ENCODE measurements around the gene PELI2.

Gene PELI2

DNA sequence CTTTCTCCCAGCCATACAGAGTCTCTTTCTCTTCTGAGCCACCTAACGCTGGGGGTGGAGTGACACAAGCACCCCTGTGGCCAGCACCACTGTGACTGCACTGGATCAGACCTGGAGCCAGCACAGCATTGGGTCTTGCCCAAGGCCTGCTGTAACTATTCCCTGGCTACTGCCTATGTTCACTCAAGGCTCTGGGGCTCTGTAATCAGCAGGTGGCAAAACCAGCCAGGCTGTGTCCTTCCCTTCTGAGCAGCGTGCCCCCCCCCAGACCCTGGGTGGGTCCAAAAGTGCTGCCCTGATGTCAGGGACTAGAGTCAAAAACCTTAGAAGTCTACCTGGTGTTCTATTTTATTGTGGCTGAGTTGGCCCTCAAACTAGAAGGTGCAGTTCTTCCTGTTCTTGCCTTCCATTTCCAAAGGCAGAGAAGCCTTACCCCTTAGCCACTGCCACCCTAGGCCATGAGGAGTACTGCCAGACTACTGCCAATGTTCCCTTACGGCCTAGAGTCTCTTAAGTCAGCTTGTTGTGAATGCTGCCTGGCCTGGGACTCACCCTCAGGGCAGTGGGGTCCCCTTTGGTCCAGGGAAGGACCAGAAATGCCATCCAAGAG lies 49.9 kb downstream of the PELI2 start:
- H3K27me3 ChIP-seq (ENCODE audit: control insufficient read depth in 2 of 2, insufficient read depth in 2 of 2, low read length in 2 of 2): no peaks in the 10 kb centered on the region
- H3K4me3 ChIP-seq (ENCODE audit: low read length in 2 of 2): no peak overlapping the region
- peaks cover 0 to 5% of the 10 kb centered on the region in 2 donors for H3K4me1 ChIP-seq (ENCODE audit: control insufficient read depth in 2 of 2, insufficient read depth in 2 of 2, low read length in 2 of 2)
- H3K36me3 ChIP-seq (ENCODE audit: control insufficient read depth in 2 of 2, insufficient read depth in 2 of 2, low read length in 2 of 2): no peaks in the 10 kb centered on the region
- no peak overlapping the region for H3K27ac ChIP-seq (ENCODE audit: low read depth in 2 of 2, low read length in 2 of 2)
- H3K9me3 ChIP-seq (ENCODE audit: control insufficient read depth in 2 of 2, low read length in 2 of 2): peaks cover 0 to 1% of the 10 kb centered on the region in 2 donors
- no peak overlapping the region for H3K9ac ChIP-seq (ENCODE audit: low read depth in 1 of 2, low read length in 2 of 2)

DNA sequence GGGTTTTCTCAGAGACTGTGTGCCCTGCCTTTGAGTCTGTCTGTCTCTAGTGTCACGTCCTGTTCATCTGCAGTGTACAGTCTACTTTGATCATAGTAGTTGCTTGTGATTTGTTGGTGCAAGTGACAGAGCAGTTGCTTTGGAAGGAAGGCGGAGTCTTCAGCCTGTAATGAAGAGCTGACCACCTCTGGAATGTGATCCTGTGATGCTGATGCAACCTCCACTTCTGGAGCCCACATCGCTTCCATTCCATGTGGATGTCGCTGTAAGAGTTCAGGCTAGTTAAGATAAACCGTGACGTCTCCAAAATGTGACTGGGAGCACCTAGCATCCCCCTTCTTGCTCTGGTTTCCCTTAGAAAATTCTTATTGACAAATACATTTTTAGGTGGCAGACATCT lies 51.8 kb downstream of the PELI2 start:
- Histone ChIP-seq H3K36me3 (ENCODE audit: control insufficient read depth in 2 of 2, insufficient read depth in 2 of 2, low read length in 2 of 2) (no peaks in the 10 kb centered on the region), H3K4me1 (ENCODE audit: control insufficient read depth in 2 of 2, insufficient read depth in 2 of 2, low read length in 2 of 2) (peaks cover 0 to 5% of the 10 kb centered on the region in 2 donors), H3K27ac (ENCODE audit: low read depth in 2 of 2, low read length in 2 of 2) (no peak overlapping the region), H3K9me3 (ENCODE audit: control insufficient read depth in 2 of 2, low read length in 2 of 2) (no peaks in the 10 kb centered on the region), H3K4me3 (ENCODE audit: low read length in 2 of 2) (no peak overlapping the region), H3K9ac (ENCODE audit: low read depth in 1 of 2, low read length in 2 of 2) (no peak overlapping the region), H3K27me3 (ENCODE audit: control insufficient read depth in 2 of 2, insufficient read depth in 2 of 2, low read length in 2 of 2) (no peaks in the 10 kb centered on the region)

- no peaks in the 10 kb centered on the region for H3K36me3 ChIP-seq (ENCODE audit: control insufficient read depth in 2 of 2, insufficient read depth in 2 of 2, low read length in 2 of 2)
- no peak overlapping the region for H3K9ac ChIP-seq (ENCODE audit: low read depth in 1 of 2, low read length in 2 of 2)
- no peak overlapping the region for H3K27ac ChIP-seq (ENCODE audit: low read depth in 2 of 2, low read length in 2 of 2)
- peaks cover 4 to 8% of the 10 kb centered on the region in 2 donors for H3K4me1 ChIP-seq (ENCODE audit: control insufficient read depth in 2 of 2, insufficient read depth in 2 of 2, low read length in 2 of 2)
- H3K27me3 ChIP-seq (ENCODE audit: control insufficient read depth in 2 of 2, insufficient read depth in 2 of 2, low read length in 2 of 2): no peaks in the 10 kb centered on the region
- H3K9me3 ChIP-seq (ENCODE audit: control insufficient read depth in 2 of 2, low read length in 2 of 2): no peaks in the 10 kb centered on the region
- no peak overlapping the region for H3K4me3 ChIP-seq (ENCODE audit: low read length in 2 of 2)
These were observed 52.7 kb downstream of the PELI2 start for GRCh38 chr14:56170877-56171422.

DNA sequence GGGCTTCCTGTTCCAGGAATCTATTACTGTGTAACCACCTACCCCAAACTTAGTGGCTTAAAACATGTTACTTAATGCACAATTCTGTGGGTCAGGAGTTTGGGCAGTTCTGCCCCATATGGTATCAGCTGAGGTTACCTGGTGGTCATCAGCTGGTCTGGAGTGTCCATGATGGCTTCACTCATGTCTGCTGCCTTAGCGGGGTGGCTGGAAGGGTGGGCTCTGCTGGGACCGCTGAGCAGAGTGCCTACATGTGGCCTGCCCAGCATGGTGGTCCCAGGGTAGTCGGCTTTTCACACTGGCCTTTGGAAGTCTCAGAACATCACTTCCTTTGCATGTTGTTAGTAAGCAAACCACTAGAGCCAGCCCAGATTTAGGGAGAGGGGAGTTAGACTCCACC lies 53.9 kb downstream of the PELI2 start:
- Histone ChIP-seq H3K36me3 (ENCODE audit: control insufficient read depth in 2 of 2, insufficient read depth in 2 of 2, low read length in 2 of 2) (no peaks in the 10 kb centered on the region), H3K4me1 (ENCODE audit: control insufficient read depth in 2 of 2, insufficient read depth in 2 of 2, low read length in 2 of 2) (peaks cover 5 to 8% of the 10 kb centered on the region in 2 donors), H3K4me3 (ENCODE audit: low read length in 2 of 2) (no peak overlapping the region), H3K9me3 (ENCODE audit: control insufficient read depth in 2 of 2, low read length in 2 of 2) (no peaks in the 10 kb centered on the region), H3K27me3 (ENCODE audit: control insufficient read depth in 2 of 2, insufficient read depth in 2 of 2, low read length in 2 of 2) (no peaks in the 10 kb centered on the region), H3K27ac (ENCODE audit: low read depth in 2 of 2, low read length in 2 of 2) (no peak overlapping the region), H3K9ac (ENCODE audit: low read depth in 1 of 2, low read length in 2 of 2) (no peak overlapping the region)

DNA sequence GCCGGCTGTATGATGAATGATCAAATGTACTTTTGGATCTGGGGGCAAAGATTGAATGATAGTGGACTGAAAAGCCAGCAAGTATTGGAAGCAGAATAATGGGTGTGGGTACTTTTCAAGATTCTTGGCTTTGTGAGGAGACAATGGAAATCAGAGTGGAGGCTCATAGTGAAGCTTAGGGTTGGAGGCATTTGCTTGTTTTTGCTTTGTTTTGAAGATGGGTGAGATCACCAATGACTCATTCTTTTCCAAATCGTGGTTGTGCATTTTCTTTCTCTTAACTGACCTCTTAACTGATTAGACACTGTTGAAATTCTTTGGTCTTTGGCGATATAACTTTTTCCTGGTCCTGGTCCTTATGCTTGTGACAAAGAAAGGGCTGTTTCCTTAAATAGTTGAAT lies 54.4 kb downstream of the PELI2 start:
- no peak overlapping the region for H3K27ac ChIP-seq (ENCODE audit: low read depth in 2 of 2, low read length in 2 of 2)
- H3K4me3 ChIP-seq (ENCODE audit: low read length in 2 of 2): no peak overlapping the region
- peaks cover 5 to 8% of the 10 kb centered on the region in 2 donors for H3K4me1 ChIP-seq (ENCODE audit: control insufficient read depth in 2 of 2, insufficient read depth in 2 of 2, low read length in 2 of 2)

GRCh38 chr14:56173365-56173922 lies 55.2 kb downstream of the PELI2 start:
- Histone ChIP-seq H3K4me1 (ENCODE audit: control insufficient read depth in 2 of 2, insufficient read depth in 2 of 2, low read length in 2 of 2) (peaks cover 5 to 8% of the 10 kb centered on the region in 2 donors), H3K9me3 (ENCODE audit: control insufficient read depth in 2 of 2, low read length in 2 of 2) (no peaks in the 10 kb centered on the region), H3K36me3 (ENCODE audit: control insufficient read depth in 2 of 2, insufficient read depth in 2 of 2, low read length in 2 of 2) (peaks cover 0 to 2% of the 10 kb centered on the region in 2 donors)

More for the DNA sequence above, 54.4 kb downstream of the PELI2 start:
- Histone ChIP-seq H3K27me3 (ENCODE audit: control insufficient read depth in 2 of 2, insufficient read depth in 2 of 2, low read length in 2 of 2) (no peaks in the 10 kb centered on the region), H3K9me3 (ENCODE audit: control insufficient read depth in 2 of 2, low read length in 2 of 2) (no peaks in the 10 kb centered on the region), H3K9ac (ENCODE audit: low read depth in 1 of 2, low read length in 2 of 2) (no peak overlapping the region), H3K36me3 (ENCODE audit: control insufficient read depth in 2 of 2, insufficient read depth in 2 of 2, low read length in 2 of 2) (no peaks in the 10 kb centered on the region)

GRCh38 chr14:56175773-56176172 lies 57.6 kb downstream of the PELI2 start:
- H3K4me3 ChIP-seq (ENCODE audit: low read length in 2 of 2): no peak overlapping the region
- no peak overlapping the region for H3K27ac ChIP-seq (ENCODE audit: low read depth in 2 of 2, low read length in 2 of 2)
- no peak overlapping the region for H3K9ac ChIP-seq (ENCODE audit: low read depth in 1 of 2, low read length in 2 of 2)
- peaks cover 0 to 4% of the 10 kb centered on the region in 2 donors for H3K36me3 ChIP-seq (ENCODE audit: control insufficient read depth in 2 of 2, insufficient read depth in 2 of 2, low read length in 2 of 2)
- no peaks in the 10 kb centered on the region for H3K27me3 ChIP-seq (ENCODE audit: control insufficient read depth in 2 of 2, insufficient read depth in 2 of 2, low read length in 2 of 2)
- H3K4me1 ChIP-seq (ENCODE audit: control insufficient read depth in 2 of 2, insufficient read depth in 2 of 2, low read length in 2 of 2): peaks cover 5 to 8% of the 10 kb centered on the region in 2 donors
- H3K9me3 ChIP-seq (ENCODE audit: control insufficient read depth in 2 of 2, low read length in 2 of 2): no peaks in the 10 kb centered on the region

More at GRCh38 chr14:56173365-56173922, 55.2 kb downstream of the PELI2 start:
- H3K9ac ChIP-seq (ENCODE audit: low read depth in 1 of 2, low read length in 2 of 2): no peak overlapping the region
- no peak overlapping the region for H3K27ac ChIP-seq (ENCODE audit: low read depth in 2 of 2, low read length in 2 of 2)
- no peaks in the 10 kb centered on the region for H3K27me3 ChIP-seq (ENCODE audit: control insufficient read depth in 2 of 2, insufficient read depth in 2 of 2, low read length in 2 of 2)
- no peak overlapping the region for H3K4me3 ChIP-seq (ENCODE audit: low read length in 2 of 2)

DNA sequence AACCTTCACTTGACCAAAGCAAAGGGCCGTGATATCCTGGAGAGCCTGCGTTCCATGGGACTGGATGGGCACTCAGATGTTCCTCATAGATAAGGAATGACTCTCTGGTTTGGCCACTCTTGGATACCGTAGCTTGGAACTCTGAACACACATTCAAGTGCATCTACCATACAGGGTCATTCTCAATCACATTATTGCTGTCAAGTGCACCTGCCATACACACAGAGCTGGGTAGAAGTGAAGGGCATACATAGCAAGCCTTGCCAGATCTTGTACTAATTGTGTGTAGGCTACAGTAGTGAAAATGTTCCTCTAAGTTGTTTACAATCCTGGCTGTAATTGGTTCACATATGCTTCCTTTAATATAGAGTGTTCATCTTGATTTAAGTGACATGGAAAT lies 58.3 kb downstream of the PELI2 start:
- Histone ChIP-seq H3K27me3 (ENCODE audit: control insufficient read depth in 2 of 2, insufficient read depth in 2 of 2, low read length in 2 of 2) (no peaks in the 10 kb centered on the region), H3K9ac (ENCODE audit: low read depth in 1 of 2, low read length in 2 of 2) (no peak overlapping the region), H3K36me3 (ENCODE audit: control insufficient read depth in 2 of 2, insufficient read depth in 2 of 2, low read length in 2 of 2) (peaks cover 0 to 4% of the 10 kb centered on the region in 2 donors), H3K4me3 (ENCODE audit: low read length in 2 of 2) (no peak overlapping the region), H3K9me3 (ENCODE audit: control insufficient read depth in 2 of 2, low read length in 2 of 2) (no peaks in the 10 kb centered on the region), H3K4me1 (ENCODE audit: control insufficient read depth in 2 of 2, insufficient read depth in 2 of 2, low read length in 2 of 2) (peaks cover 5 to 8% of the 10 kb centered on the region in 2 donors), H3K27ac (ENCODE audit: low read depth in 2 of 2, low read length in 2 of 2) (no peak overlapping the region)

DNA sequence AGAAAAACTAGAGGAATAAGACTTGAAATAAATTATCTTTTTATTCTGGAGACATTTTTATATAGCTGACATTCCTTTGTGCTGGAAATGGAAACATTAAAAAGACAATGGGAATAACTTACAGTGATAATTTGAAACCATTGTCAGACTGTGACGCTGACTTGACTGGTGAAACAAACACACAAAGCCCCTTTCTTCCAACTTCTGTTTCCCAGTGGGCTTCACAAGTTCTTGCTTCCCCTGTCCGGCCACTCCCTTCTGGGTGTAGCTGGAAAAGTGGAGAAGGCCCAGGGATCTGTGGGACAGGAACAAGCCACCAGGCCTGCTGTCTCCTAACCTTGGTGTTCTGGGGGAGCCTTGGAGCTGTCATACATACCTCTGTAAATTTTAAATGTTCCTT lies 58.8 kb downstream of the PELI2 start:
- H3K4me3 ChIP-seq (ENCODE audit: low read length in 2 of 2): no peak overlapping the region

GRCh38 chr14:56180754-56181542 lies 62.7 kb downstream of the PELI2 start:
- H3K27ac ChIP-seq (ENCODE audit: low read depth in 2 of 2, low read length in 2 of 2): no peak overlapping the region
- no peak overlapping the region for H3K4me3 ChIP-seq (ENCODE audit: low read length in 2 of 2)
- H3K9ac ChIP-seq (ENCODE audit: low read depth in 1 of 2, low read length in 2 of 2): no peak overlapping the region
- H3K4me1 ChIP-seq (ENCODE audit: control insufficient read depth in 2 of 2, insufficient read depth in 2 of 2, low read length in 2 of 2): peaks cover 0 to 1% of the 10 kb centered on the region in 2 donors
- H3K9me3 ChIP-seq (ENCODE audit: control insufficient read depth in 2 of 2, low read length in 2 of 2): no peaks in the 10 kb centered on the region
- peaks cover 0 to 4% of the 10 kb centered on the region in 2 donors for H3K36me3 ChIP-seq (ENCODE audit: control insufficient read depth in 2 of 2, insufficient read depth in 2 of 2, low read length in 2 of 2)
- H3K27me3 ChIP-seq (ENCODE audit: control insufficient read depth in 2 of 2, insufficient read depth in 2 of 2, low read length in 2 of 2): no peaks in the 10 kb centered on the region

More for the DNA sequence above, 58.8 kb downstream of the PELI2 start:
- Histone ChIP-seq H3K27me3 (ENCODE audit: control insufficient read depth in 2 of 2, insufficient read depth in 2 of 2, low read length in 2 of 2) (no peaks in the 10 kb centered on the region), H3K4me1 (ENCODE audit: control insufficient read depth in 2 of 2, insufficient read depth in 2 of 2, low read length in 2 of 2) (peaks cover 5 to 8% of the 10 kb centered on the region in 2 donors), H3K36me3 (ENCODE audit: control insufficient read depth in 2 of 2, insufficient read depth in 2 of 2, low read length in 2 of 2) (peaks cover 0 to 4% of the 10 kb centered on the region in 2 donors), H3K9ac (ENCODE audit: low read depth in 1 of 2, low read length in 2 of 2) (no peak overlapping the region), H3K9me3 (ENCODE audit: control insufficient read depth in 2 of 2, low read length in 2 of 2) (no peaks in the 10 kb centered on the region), H3K27ac (ENCODE audit: low read depth in 2 of 2, low read length in 2 of 2) (no peak overlapping the region)

Data from mucosa of rectum (tissue), 2 donors.